ENCODE measurements around the gene CYP27B1.

GRCh38 chr12:57744194-57744776 is 22.6 kb downstream of the CYP27B1 start:
- TF ChIP-seq EGR1 (IDR thresholded peaks at IDR 0.05; ENCODE audit: low read depth in 2 of 2) (peak in 1 of 2 donors; percentile 5), CTCF (IDR thresholded peaks at IDR 0.05; ENCODE audit: low read depth, low read length, missing input control) (no peak), HNF4G (IDR thresholded peaks at IDR 0.05) (no peak), TAF1 (conservative IDR thresholded peaks at IDR 0.05) (no peak), REST (IDR thresholded peaks at IDR 0.05) (no peak), MAX (IDR thresholded peaks at IDR 0.05) (no peak), RAD21 (IDR thresholded peaks at IDR 0.05) (no peak), ATF3 (IDR thresholded peaks at IDR 0.05) (no peak), SP1 (IDR thresholded peaks at IDR 0.05) (no peak), RXRA (IDR thresholded peaks at IDR 0.05) (no peak), YY1 (IDR thresholded peaks at IDR 0.05) (no peak), ZBTB33 (IDR thresholded peaks at IDR 0.05) (no peak), FOXA1 (IDR thresholded peaks at IDR 0.05) (no peak), JUND (IDR thresholded peaks at IDR 0.05) (no peak)

All from liver (tissue), 3 donors.